CD4-positive, CD25-positive, alpha-beta regulatory T cell (primary cell): ENCODE measurements around the gene SSTR4. TPM values are rescaled to one million over a fixed set of nuclear protein-coding genes. Genes with fewer than 3 reads are reported as not detected.

ENCODE experiments used
- ATAC-seq, 2 donors: fragments of 150-1000 bp; cut with Tn5 transposase; one replicate each; pipeline ENCODE4 v1.10.0; 2021; ENCODE audit warnings: low read depth in 2 of 2, moderate number of reproducible peaks in 2 of 2, moderate library complexity in 1 of 2
- DNase-seq, 3 donors: peaks; one replicate each; pipeline versions ENCODE4 v3.0.0 to v3.0.0-alpha.2; 2012 to 2022; ENCODE audit warnings: mixed read lengths in 1 of 3
- H3K27ac ChIP-seq: one replicate; pipeline ENCODE4 v1.7.0; 2013; ENCODE audit warnings: mild to moderate bottlenecking, low read length; ENCODE audit not compliant: insufficient read depth, poor library complexity, severe bottlenecking
- H3K27me3 ChIP-seq: one replicate; pipeline ENCODE4 v1.7.0; 2013; ENCODE audit warnings: low read length; ENCODE audit not compliant: control insufficient read depth, insufficient read depth
- H3K36me3 ChIP-seq: one replicate; pipeline ENCODE4 v1.7.0; 2013; ENCODE audit warnings: mild to moderate bottlenecking, low read length, moderate library complexity; ENCODE audit not compliant: control insufficient read depth, insufficient read depth
- H3K4me1 ChIP-seq: 2 replicates; pipeline ENCODE4 v1.7.0; 2013; ENCODE audit warnings: mild to moderate bottlenecking, low read length; ENCODE audit not compliant: insufficient read depth, control insufficient read depth, poor library complexity, severe bottlenecking
- H3K4me3 ChIP-seq: one replicate; pipeline ENCODE4 v1.7.0; 2013; ENCODE audit warnings: low read depth, mild to moderate bottlenecking, low read length, moderate library complexity
- H3K9me3 ChIP-seq, 2 experiments: 1 replicate in 1 of 2; 2 replicates in 1 of 2; pipeline ENCODE4 v1.7.0; 2013; ENCODE audit warnings: low read length in 2 of 2, mild to moderate bottlenecking in 1 of 2, moderate library complexity in 1 of 2; ENCODE audit not compliant: control insufficient read depth in 2 of 2
- H3K27ac Mint-ChIP-seq, 3 donors: one replicate each; pipeline ENCODE4 v1.8.0; 2020 to 2022; ENCODE audit warnings: mild to moderate bottlenecking in 3 of 3, mixed read lengths in 3 of 3, moderate library complexity in 2 of 3
- H3K27me3 Mint-ChIP-seq: one replicate; pipeline ENCODE4 v1.8.0; 2022; ENCODE audit warnings: mild to moderate bottlenecking, mixed read lengths
- H3K36me3 Mint-ChIP-seq: one replicate; pipeline ENCODE4 v1.8.0; 2020; ENCODE audit warnings: mixed read lengths
- H3K4me1 Mint-ChIP-seq, 4 donors: one replicate each; pipeline ENCODE4 v1.8.0; 2020 to 2022; ENCODE audit warnings: mixed read lengths in 4 of 4, mild to moderate bottlenecking in 1 of 4
- H3K4me3 Mint-ChIP-seq, 4 donors: one replicate each; pipeline ENCODE4 v1.8.0; 2020 to 2022; ENCODE audit warnings: mild to moderate bottlenecking in 4 of 4, mixed read lengths in 4 of 4, moderate library complexity in 3 of 4
- H3K9me3 Mint-ChIP-seq, 7 donors: one replicate each; pipeline ENCODE4 v1.8.0; 2020 to 2022; ENCODE audit warnings: mixed read lengths in 7 of 7, mild to moderate bottlenecking in 3 of 7, moderate library complexity in 2 of 7
- polyA plus RNA-seq, 4 donors: library from polyadenylated mRNA; unstranded; fragments of 300-500 nt; fragmentation: Illumina TruSeq; gene quantifications; one replicate each; pipeline ENCODE4 v1.2.3, GENCODE V29; 2021
- total RNA-seq: library from RNA; stranded (reverse); gene quantifications from one replicate; pipeline ENCODE4 v1.2.3, GENCODE V29; 2022

The SSTR4 gene
- total and polyA plus RNA-seq, 5 donors from 2014 or later: not detected

- peaks cover 11% of the 10 kb centered on the region for H3K4me1 ChIP-seq
- Mint-ChIP-seq H3K4me3 (no peak overlapping the region), H3K9me3 (no peaks in the 10 kb centered on the region), H3K27ac (peak overlapping the region in 1 of 3 donors; percentile 94), H3K4me1 (peaks cover 0 to 27% (median 12%) of the 10 kb centered on the region in 4 donors), H3K27me3 (peaks cover 12% of the 10 kb centered on the region), H3K36me3 (no peaks in the 10 kb centered on the region)
- H3K4me3 ChIP-seq: no peak overlapping the region
- no peak overlapping the region for H3K27ac ChIP-seq
- H3K9me3 ChIP-seq: no peaks in the 10 kb centered on the region
- no peaks in the 10 kb centered on the region for H3K27me3 ChIP-seq
- DNase-seq (no peak), ATAC-seq (no peak)
- H3K36me3 ChIP-seq: no peaks in the 10 kb centered on the region
These were observed 52.6 kb downstream of the SSTR4 start for GRCh38 chr20:23087587-23088251.

Other genes with a start within 250 kb of the SSTR4 start
- not detected for gene THBD, start 14.4 kb downstream of the SSTR4 start, total RNA-seq
- not detected for gene THBD, start 14.4 kb downstream of the SSTR4 start, polyA plus RNA-seq
- 3.3 TPM for gene CD93, start 51.0 kb downstream of the SSTR4 start, total RNA-seq
- under 1 TPM; 0.12 to 0.33 (median 0.26) TPM for gene CD93, start 51.0 kb downstream of the SSTR4 start, polyA plus RNA-seq